Astrocyte (in vitro differentiated cells and primary cell): ENCODE results near the gene AFAP1L2. TPM values are rescaled to one million over a fixed set of nuclear protein-coding genes. Genes with fewer than 3 reads are reported as not detected.
A peak's percentile ranks its signal among the peaks of the same experiment; 100 is the strongest.

Experiments
- DNase-seq: peaks from one replicate; pipeline ENCODE4 v3.0.0-alpha.2; 2010; ENCODE audit warnings: low read depth
- FAIRE-seq: peaks from 2 replicates; lab custom pipeline; 2011; peaks lifted over from hg19 to GRCh38; lab: Jason Lieb, UNC
- H2AFZ ChIP-seq: 2 replicates; pipeline ENCODE4 v1.6.0; 2012; ENCODE audit warnings: low read depth, low read length, inconsistent platforms
- H3K27ac ChIP-seq: 2 replicates; pipeline ENCODE4 v1.5.1; 2011; ENCODE audit warnings: low read depth, low read length, inconsistent platforms
- H3K27me3 ChIP-seq: 2 replicates; pipeline ENCODE4 v1.6.0; 2011; ENCODE audit warnings: low read length, inconsistent platforms; ENCODE audit not compliant: insufficient read depth
- H3K36me3 ChIP-seq: 2 replicates; pipeline ENCODE4 v1.5.1; 2011; ENCODE audit warnings: low read length, inconsistent platforms; ENCODE audit not compliant: insufficient read depth
- H3K4me1 ChIP-seq: 2 replicates; pipeline ENCODE4 v1.5.1; 2011; ENCODE audit warnings: low read length, inconsistent platforms; ENCODE audit not compliant: insufficient read depth
- H3K4me2 ChIP-seq: 2 replicates; pipeline ENCODE4 v1.6.0; 2012; ENCODE audit warnings: low read length, inconsistent platforms
- H3K4me3 ChIP-seq: 2 replicates; pipeline ENCODE4 v1.5.1; 2011; ENCODE audit warnings: low read depth, mild to moderate bottlenecking, low read length, inconsistent platforms; ENCODE audit not compliant: insufficient read depth
- H3K79me2 ChIP-seq: 2 replicates; pipeline ENCODE4 v1.6.0; 2012; ENCODE audit warnings: mild to moderate bottlenecking, low read length, inconsistent platforms; ENCODE audit not compliant: insufficient read depth
- H3K9ac ChIP-seq: 2 replicates; pipeline ENCODE4 v1.6.0; 2012; ENCODE audit warnings: mild to moderate bottlenecking, low read length, inconsistent platforms
- H3K9me3 ChIP-seq: 2 replicates; pipeline ENCODE4 v1.5.1; 2012; ENCODE audit warnings: low read depth, mild to moderate bottlenecking, low read length, inconsistent platforms; ENCODE audit not compliant: insufficient read depth
- H4K20me1 ChIP-seq: 2 replicates; pipeline ENCODE4 v1.6.0; 2012; ENCODE audit warnings: low read length, inconsistent platforms; ENCODE audit not compliant: insufficient read depth
- H3K27ac Mint-ChIP-seq: one replicate; pipeline ENCODE4 v1.8.0; 2021; ENCODE audit warnings: mild to moderate bottlenecking, mixed read lengths; ENCODE audit not compliant: unreplicated experiment
- H3K27me3 Mint-ChIP-seq: one replicate; pipeline ENCODE4 v1.8.0; 2021; ENCODE audit warnings: low read depth, mixed read lengths; ENCODE audit not compliant: unreplicated experiment
- H3K36me3 Mint-ChIP-seq: one replicate; pipeline ENCODE4 v1.8.0; 2021; ENCODE audit warnings: low read depth, mixed read lengths; ENCODE audit not compliant: unreplicated experiment
- H3K4me1 Mint-ChIP-seq: one replicate; pipeline ENCODE4 v1.8.0; 2021; ENCODE audit warnings: low read depth, mixed read lengths; ENCODE audit not compliant: unreplicated experiment
- H3K4me3 Mint-ChIP-seq: one replicate; pipeline ENCODE4 v1.8.0; 2021; ENCODE audit warnings: mild to moderate bottlenecking, moderate library complexity, mixed read lengths; ENCODE audit not compliant: unreplicated experiment
- H3K9me3 Mint-ChIP-seq: one replicate; pipeline ENCODE4 v1.8.0; 2021; ENCODE audit warnings: mild to moderate bottlenecking, mixed read lengths; ENCODE audit not compliant: unreplicated experiment
- CTCF ChIP-seq: IDR thresholded peaks from 2 replicates; pipeline ENCODE4 v1.5.1; 2011; ENCODE audit warnings: low read depth, mild to moderate bottlenecking, inconsistent platforms, low read length, moderate library complexity; ENCODE audit not compliant: insufficient read depth
- EZH2 ChIP-seq: IDR thresholded peaks from 2 replicates; pipeline ENCODE4 v1.6.1; 2012; ENCODE audit warnings: mild to moderate bottlenecking, low read length, inconsistent platforms; ENCODE audit not compliant: insufficient read depth
- total RNA-seq: library from RNA; stranded (reverse); gene quantifications from 2 replicates; pipeline ENCODE4 v1.2.1, GENCODE V29; 2021

AFAP1L2 gene
- total RNA-seq, 1 donor from 2014 or later: 26.6 TPM

- no peak overlapping the region for H3K9ac ChIP-seq
- Mint-ChIP-seq H3K4me3 (no peak overlapping the region), H3K4me1 (no peaks in the 10 kb centered on the region), H3K27me3 (no peaks in the 10 kb centered on the region), H3K9me3 (no peaks in the 10 kb centered on the region), H3K27ac (no peak overlapping the region), H3K36me3 (peaks cover 24% of the 10 kb centered on the region)
- no peak overlapping the region for H3K27ac ChIP-seq
- no peaks in the 10 kb centered on the region for H3K36me3 ChIP-seq
- no peaks in the 10 kb centered on the region for H4K20me1 ChIP-seq
- no peaks in the 10 kb centered on the region for H3K79me2 ChIP-seq
- DNase-seq (no peak), FAIRE-seq (no peak)
- H3K9me3 ChIP-seq: no peaks in the 10 kb centered on the region
- H3K4me2 ChIP-seq: no peak overlapping the region
- H3K4me3 ChIP-seq: no peak overlapping the region
- H2AFZ ChIP-seq: no peak overlapping the region
- no peaks in the 10 kb centered on the region for H3K27me3 ChIP-seq
- H3K4me1 ChIP-seq: no peaks in the 10 kb centered on the region
- TF ChIP-seq EZH2 (no peak), CTCF (no peak)
Measured at GRCh38 chr10:114441107-114441506, 36.8 kb upstream of the AFAP1L2 start.

- Histone ChIP-seq H3K36me3 (no peaks in the 10 kb centered on the region), H3K27me3 (no peaks in the 10 kb centered on the region), H4K20me1 (no peaks in the 10 kb centered on the region), H2AFZ (no peak overlapping the region), H3K4me2 (no peak overlapping the region), H3K9me3 (no peaks in the 10 kb centered on the region), H3K27ac (no peak overlapping the region), H3K79me2 (no peaks in the 10 kb centered on the region), H3K4me3 (no peak overlapping the region), H3K9ac (no peak overlapping the region), H3K4me1 (no peaks in the 10 kb centered on the region)
- DNase-seq: no peak
- Mint-ChIP-seq H3K4me1 (no peaks in the 10 kb centered on the region), H3K36me3 (peaks cover 28% of the 10 kb centered on the region), H3K27me3 (no peaks in the 10 kb centered on the region), H3K9me3 (no peaks in the 10 kb centered on the region), H3K4me3 (no peak overlapping the region), H3K27ac (no peak overlapping the region)
- FAIRE-seq: no peak
- TF ChIP-seq CTCF (peak; percentile 62), EZH2 (no peak)
Measured at GRCh38 chr10:114437473-114438292, 33.4 kb upstream of the AFAP1L2 start.

- no peak overlapping the region for H3K4me3 ChIP-seq
- H3K4me2 ChIP-seq: no peak overlapping the region
- no peak overlapping the region for H2AFZ ChIP-seq
- no peaks in the 10 kb centered on the region for H3K36me3 ChIP-seq
- FAIRE-seq (no peak), DNase-seq (no peak)
- TF ChIP-seq EZH2 (no peak), CTCF (no peak)
- peaks cover 31% of the 10 kb centered on the region for H3K36me3 Mint-ChIP-seq
- H4K20me1 ChIP-seq: no peaks in the 10 kb centered on the region
- H3K27me3 Mint-ChIP-seq: no peaks in the 10 kb centered on the region
- H3K4me1 Mint-ChIP-seq: no peaks in the 10 kb centered on the region
- H3K9ac ChIP-seq: no peak overlapping the region
- no peaks in the 10 kb centered on the region for H3K9me3 ChIP-seq
- H3K27ac Mint-ChIP-seq: no peak overlapping the region
- no peaks in the 10 kb centered on the region for H3K27me3 ChIP-seq
- H3K9me3 Mint-ChIP-seq: no peaks in the 10 kb centered on the region
- no peak overlapping the region for H3K27ac ChIP-seq
- H3K4me1 ChIP-seq: no peaks in the 10 kb centered on the region
- H3K79me2 ChIP-seq: no peaks in the 10 kb centered on the region
- H3K4me3 Mint-ChIP-seq: no peak overlapping the region
Measured at GRCh38 chr10:114436941-114437340, 32.6 kb upstream of the AFAP1L2 start.
